ENCODE results near the gene APOC3. TPM values are rescaled to one million over a fixed set of nuclear protein-coding genes. Genes with fewer than 3 reads are reported as not detected.

The APOC3 gene
- total and polyA plus RNA-seq, 4 donors = 608 to 24,129 (median 9,307) TPM

DNA sequence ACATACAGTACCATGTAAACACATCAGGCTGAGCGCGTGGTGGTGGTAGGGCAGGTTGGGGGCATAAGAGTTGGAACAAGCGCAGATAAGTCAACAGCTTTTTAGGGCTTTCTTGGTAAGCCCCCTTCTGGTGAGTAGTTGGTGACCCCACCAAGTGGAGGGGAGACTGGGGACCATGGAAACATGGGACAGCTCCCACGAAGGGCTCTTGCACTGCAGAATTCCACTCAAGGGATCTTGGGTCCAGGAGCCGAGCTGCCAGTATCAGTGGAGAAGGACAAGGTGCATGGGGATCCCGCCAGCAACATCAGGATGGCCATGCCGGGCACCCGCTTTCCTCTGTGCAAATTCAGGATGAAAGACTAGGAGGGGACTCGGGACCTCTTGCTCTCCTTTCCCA lies 14.0 kb downstream of the APOC3 start:
- H3K27ac ChIP-seq (ENCODE audit: low read depth in 1 of 2, low read length in 2 of 2) = no peak overlapping the region
- no peak for DNase-seq (ENCODE audit: low spot score)
- no peaks in the 10 kb centered on the region for H3K9me3 ChIP-seq (ENCODE audit: control insufficient read depth in 4 of 4, low read length in 3 of 4)
- H3K4me1 ChIP-seq (ENCODE audit: control insufficient read depth in 4 of 4, insufficient read depth in 4 of 4, low read length in 3 of 4) = peaks cover 22 to 38% (median 32%) of the 10 kb centered on the region in 4 donors
- TF ChIP-seq, protein P1, sequence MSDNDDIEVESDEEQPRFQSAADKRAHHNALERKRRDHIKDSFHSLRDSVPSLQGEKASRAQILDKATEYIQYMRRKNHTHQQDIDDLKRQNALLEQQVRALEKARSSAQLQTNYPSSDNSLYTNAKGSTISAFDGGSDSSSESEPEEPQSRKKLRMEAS (IDR thresholded peaks at IDR 0.05) = no peak
- TF ChIP-seq, protein P2, sequence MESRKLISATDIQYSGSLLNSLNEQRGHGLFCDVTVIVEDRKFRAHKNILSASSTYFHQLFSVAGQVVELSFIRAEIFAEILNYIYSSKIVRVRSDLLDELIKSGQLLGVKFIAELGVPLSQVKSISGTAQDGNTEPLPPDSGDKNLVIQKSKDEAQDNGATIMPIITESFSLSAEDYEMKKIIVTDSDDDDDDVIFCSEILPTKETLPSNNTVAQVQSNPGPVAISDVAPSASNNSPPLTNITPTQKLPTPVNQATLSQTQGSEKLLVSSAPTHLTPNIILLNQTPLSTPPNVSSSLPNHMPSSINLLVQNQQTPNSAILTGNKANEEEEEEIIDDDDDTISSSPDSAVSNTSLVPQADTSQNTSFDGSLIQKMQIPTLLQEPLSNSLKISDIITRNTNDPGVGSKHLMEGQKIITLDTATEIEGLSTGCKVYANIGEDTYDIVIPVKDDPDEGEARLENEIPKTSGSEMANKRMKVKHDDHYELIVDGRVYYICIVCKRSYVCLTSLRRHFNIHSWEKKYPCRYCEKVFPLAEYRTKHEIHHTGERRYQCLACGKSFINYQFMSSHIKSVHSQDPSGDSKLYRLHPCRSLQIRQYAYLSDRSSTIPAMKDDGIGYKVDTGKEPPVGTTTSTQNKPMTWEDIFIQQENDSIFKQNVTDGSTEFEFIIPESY (IDR thresholded peaks at IDR 0.05) = no peak
- H3K36me3 ChIP-seq (ENCODE audit: control insufficient read depth in 4 of 4, insufficient read depth in 3 of 4, low read depth in 1 of 4, low read length in 3 of 4) = peaks cover 7 to 44% (median 22%) of the 10 kb centered on the region in 4 donors
- WGBS = 98% methylated on average over 9 of the region's 9 CpGs
- H3K4me3 ChIP-seq (ENCODE audit: low read depth in 1 of 3, low read length in 3 of 3) = no peak overlapping the region
- H3K27me3 ChIP-seq (ENCODE audit: control insufficient read depth in 4 of 4, insufficient read depth in 4 of 4, low read length in 3 of 4) = no peaks in the 10 kb centered on the region
- H3K9ac ChIP-seq (ENCODE audit: low read depth in 1 of 2, low read length in 2 of 2) = no peak overlapping the region

DNA sequence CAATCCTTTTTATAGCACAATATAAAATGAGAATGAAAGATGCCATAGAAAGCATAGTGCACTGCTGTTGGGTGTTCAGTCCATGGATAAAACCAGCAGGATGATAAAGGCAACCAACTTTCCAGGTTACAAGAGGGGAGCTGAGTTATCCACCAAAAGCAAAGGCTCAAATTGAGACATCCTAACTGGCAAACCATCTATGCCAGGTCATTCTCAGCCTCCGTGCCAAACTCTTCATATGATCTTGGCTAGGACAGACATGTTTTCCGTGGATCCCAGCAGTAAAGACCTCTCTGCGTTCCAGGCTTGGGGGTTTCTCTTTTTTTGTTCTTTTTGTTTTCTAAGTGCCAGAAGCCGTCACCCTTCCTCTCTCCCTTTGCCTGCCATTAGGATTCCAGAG lies 15.0 kb downstream of the APOC3 start:
- no peak overlapping the region for H3K27ac ChIP-seq (ENCODE audit: low read depth in 1 of 2, low read length in 2 of 2)
- no peak overlapping the region for H3K9ac ChIP-seq (ENCODE audit: low read depth in 1 of 2, low read length in 2 of 2)
- 85% methylated on average over 4 of the region's 4 CpGs for WGBS
- peaks cover 19 to 28% (median 23%) of the 10 kb centered on the region in 4 donors for H3K4me1 ChIP-seq (ENCODE audit: control insufficient read depth in 4 of 4, insufficient read depth in 4 of 4, low read length in 3 of 4)
- no peak overlapping the region for H3K4me3 ChIP-seq (ENCODE audit: low read depth in 1 of 3, low read length in 3 of 3)
- no peaks in the 10 kb centered on the region for H3K27me3 ChIP-seq (ENCODE audit: control insufficient read depth in 4 of 4, insufficient read depth in 4 of 4, low read length in 3 of 4)
- TF ChIP-seq HNF4G (IDR thresholded peaks at IDR 0.05) = no peak
- no peak for TF ChIP-seq EGR1 (IDR thresholded peaks at IDR 0.05; ENCODE audit: low read depth in 2 of 2)
- no peak for TF ChIP-seq RXRA (IDR thresholded peaks at IDR 0.05)
- no peak for TF ChIP-seq GABPA (IDR thresholded peaks at IDR 0.05 in 1 of 2, conservative IDR thresholded peaks at IDR 0.05 in 1 of 2)
- TF ChIP-seq TAF1 (conservative IDR thresholded peaks at IDR 0.05) = no peak
- no peak for TF ChIP-seq REST (IDR thresholded peaks at IDR 0.05)
- TF ChIP-seq FOXA2 (IDR thresholded peaks at IDR 0.05) = no peak
- no peak for TF ChIP-seq SP1 (IDR thresholded peaks at IDR 0.05)
- TF ChIP-seq YY1 (IDR thresholded peaks at IDR 0.05) = no peak
- TF ChIP-seq, protein P1 (IDR thresholded peaks at IDR 0.05) = no peak
- TF ChIP-seq JUND (IDR thresholded peaks at IDR 0.05) = no peak
- TF ChIP-seq, protein P3, sequence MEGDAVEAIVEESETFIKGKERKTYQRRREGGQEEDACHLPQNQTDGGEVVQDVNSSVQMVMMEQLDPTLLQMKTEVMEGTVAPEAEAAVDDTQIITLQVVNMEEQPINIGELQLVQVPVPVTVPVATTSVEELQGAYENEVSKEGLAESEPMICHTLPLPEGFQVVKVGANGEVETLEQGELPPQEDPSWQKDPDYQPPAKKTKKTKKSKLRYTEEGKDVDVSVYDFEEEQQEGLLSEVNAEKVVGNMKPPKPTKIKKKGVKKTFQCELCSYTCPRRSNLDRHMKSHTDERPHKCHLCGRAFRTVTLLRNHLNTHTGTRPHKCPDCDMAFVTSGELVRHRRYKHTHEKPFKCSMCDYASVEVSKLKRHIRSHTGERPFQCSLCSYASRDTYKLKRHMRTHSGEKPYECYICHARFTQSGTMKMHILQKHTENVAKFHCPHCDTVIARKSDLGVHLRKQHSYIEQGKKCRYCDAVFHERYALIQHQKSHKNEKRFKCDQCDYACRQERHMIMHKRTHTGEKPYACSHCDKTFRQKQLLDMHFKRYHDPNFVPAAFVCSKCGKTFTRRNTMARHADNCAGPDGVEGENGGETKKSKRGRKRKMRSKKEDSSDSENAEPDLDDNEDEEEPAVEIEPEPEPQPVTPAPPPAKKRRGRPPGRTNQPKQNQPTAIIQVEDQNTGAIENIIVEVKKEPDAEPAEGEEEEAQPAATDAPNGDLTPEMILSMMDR (IDR thresholded peaks at IDR 0.05; ENCODE audit: low read depth, low read length, missing input control) = no peak
- TF ChIP-seq RAD21 (IDR thresholded peaks at IDR 0.05) = no peak
- DNase-seq (ENCODE audit: low spot score) = no peak
- H3K36me3 ChIP-seq (ENCODE audit: control insufficient read depth in 4 of 4, insufficient read depth in 3 of 4, low read depth in 1 of 4, low read length in 3 of 4) = peaks cover 12 to 53% (median 25%) of the 10 kb centered on the region in 4 donors
- H3K9me3 ChIP-seq (ENCODE audit: control insufficient read depth in 4 of 4, low read length in 3 of 4) = no peaks in the 10 kb centered on the region

Measured in liver (tissue), 9 donors.